ENCODE measurements around the gene HAPLN3.
A peak's percentile ranks its signal among the peaks of the same experiment; 100 is the strongest.

Gene HAPLN3

GRCh38 chr15:88894348-88894818, 961 bp downstream of the HAPLN3 start:
- DNase-seq (ENCODE audit: low read depth in 2 of 2) = peak; percentile 82 to 83

GRCh38 chr15:88891540-88892254, 3.6 kb downstream of the HAPLN3 start:
- DNase-seq (ENCODE audit: low read depth in 2 of 2) = no peak

- DNase-seq (ENCODE audit: low read depth in 2 of 2) = no peak
These were observed 4.8 kb downstream of the HAPLN3 start for GRCh38 chr15:88890495-88890894.

- DNase-seq (ENCODE audit: low read depth in 2 of 2) = no peak
These were observed 6.6 kb downstream of the HAPLN3 start for GRCh38 chr15:88888719-88889118.

- no peak for DNase-seq (ENCODE audit: low read depth in 2 of 2)
These were observed 8.2 kb downstream of the HAPLN3 start for GRCh38 chr15:88887068-88887580.

GRCh38 chr15:88882785-88883184, 12.6 kb downstream of the HAPLN3 start:
- DNase-seq (ENCODE audit: low read depth in 2 of 2) = no peak

- DNase-seq (ENCODE audit: low read depth in 2 of 2) = no peak
These were observed 13.6 kb downstream of the HAPLN3 start for GRCh38 chr15:88881775-88882174.

- no peak for DNase-seq (ENCODE audit: low read depth in 2 of 2)
These were observed 14.2 kb downstream of the HAPLN3 start for GRCh38 chr15:88880944-88881740.

- DNase-seq (ENCODE audit: low read depth in 2 of 2) = peak in 1 of 2 donors; percentile 14
These were observed 16.6 kb downstream of the HAPLN3 start for GRCh38 chr15:88878720-88879184.

GRCh38 chr15:88877906-88878305, 17.4 kb downstream of the HAPLN3 start:
- DNase-seq (ENCODE audit: low read depth in 2 of 2) = no peak

GRCh38 chr15:88877415-88877814, 17.9 kb downstream of the HAPLN3 start:
- no peak for DNase-seq (ENCODE audit: low read depth in 2 of 2)

GRCh38 chr15:88876573-88876972, 18.8 kb downstream of the HAPLN3 start:
- DNase-seq (ENCODE audit: low read depth in 2 of 2) = no peak

GRCh38 chr15:88874684-88875083, 20.7 kb downstream of the HAPLN3 start:
- DNase-seq (ENCODE audit: low read depth in 2 of 2) = no peak

- DNase-seq (ENCODE audit: low read depth in 2 of 2) = no peak
These were observed 21.1 kb downstream of the HAPLN3 start for GRCh38 chr15:88874275-88874674.

GRCh38 chr15:88873786-88874185, 21.6 kb downstream of the HAPLN3 start:
- no peak for DNase-seq (ENCODE audit: low read depth in 2 of 2)

- DNase-seq (ENCODE audit: low read depth in 2 of 2) = no peak
These were observed 22.6 kb downstream of the HAPLN3 start for GRCh38 chr15:88872706-88873105.

- no peak for DNase-seq (ENCODE audit: low read depth in 2 of 2)
These were observed 23.2 kb downstream of the HAPLN3 start for GRCh38 chr15:88872106-88872505.

GRCh38 chr15:88871313-88871712, 24.0 kb downstream of the HAPLN3 start:
- no peak for DNase-seq (ENCODE audit: low read depth in 2 of 2)

GRCh38 chr15:88866295-88866881, 29.0 kb downstream of the HAPLN3 start:
- DNase-seq (ENCODE audit: low read depth in 2 of 2) = no peak

- no peak for DNase-seq (ENCODE audit: low read depth in 2 of 2)
These were observed 29.7 kb downstream of the HAPLN3 start for GRCh38 chr15:88865498-88866099.

GRCh38 chr15:88864861-88865497, 30.4 kb downstream of the HAPLN3 start:
- no peak for DNase-seq (ENCODE audit: low read depth in 2 of 2)

All from activated CD4-positive, alpha-beta T cell treated with anti-CD3 and anti-CD28 coated beads for 24 hours (primary cell).